Testis (tissue), 2 donors: ENCODE data around the gene ITPKA.

Experiments
- POLR2A ChIP-seq: fragments of 450-650 bp; IDR thresholded peaks from one replicate; pipeline ENCODE4 v1.6.1; 2017; ENCODE audit warnings: antibody characterized with exemption, mild to moderate bottlenecking, moderate library complexity
- TF ChIP-seq, protein P1 (sequence below), 3 experiments: fragments of 450-650 bp in 2 of 3; fragments of 200-600 bp in 1 of 3; sonication (generic) in 1 of 3; IDR thresholded peaks; one replicate each; pipeline ENCODE4 v1.5.1; 2016 to 2019; ENCODE audit warnings: antibody characterized with exemption in 3 of 3, mild to moderate bottlenecking in 2 of 3, moderate library complexity in 1 of 3

DNA sequence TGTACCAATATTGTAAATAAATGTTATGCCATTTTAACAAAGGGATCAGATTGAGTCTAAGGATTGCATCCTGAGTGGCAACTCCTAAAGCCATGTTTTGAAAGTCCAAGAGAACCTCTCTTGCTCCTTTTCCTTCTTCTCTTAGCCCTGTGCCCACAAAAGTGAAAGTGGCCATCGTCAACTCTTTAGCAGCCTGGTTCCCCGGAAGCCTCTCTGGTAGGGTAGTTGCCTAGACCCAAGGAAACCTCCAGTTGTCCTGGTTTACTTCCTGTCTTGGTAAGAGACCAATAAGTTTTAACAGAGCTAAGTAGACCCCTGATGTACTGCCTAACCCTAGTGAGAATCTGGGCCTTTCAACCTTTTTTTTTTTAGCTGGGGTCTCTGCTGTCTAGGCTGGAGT is 10.2 kb upstream of the ITPKA start:
- TF ChIP-seq, protein P1, sequence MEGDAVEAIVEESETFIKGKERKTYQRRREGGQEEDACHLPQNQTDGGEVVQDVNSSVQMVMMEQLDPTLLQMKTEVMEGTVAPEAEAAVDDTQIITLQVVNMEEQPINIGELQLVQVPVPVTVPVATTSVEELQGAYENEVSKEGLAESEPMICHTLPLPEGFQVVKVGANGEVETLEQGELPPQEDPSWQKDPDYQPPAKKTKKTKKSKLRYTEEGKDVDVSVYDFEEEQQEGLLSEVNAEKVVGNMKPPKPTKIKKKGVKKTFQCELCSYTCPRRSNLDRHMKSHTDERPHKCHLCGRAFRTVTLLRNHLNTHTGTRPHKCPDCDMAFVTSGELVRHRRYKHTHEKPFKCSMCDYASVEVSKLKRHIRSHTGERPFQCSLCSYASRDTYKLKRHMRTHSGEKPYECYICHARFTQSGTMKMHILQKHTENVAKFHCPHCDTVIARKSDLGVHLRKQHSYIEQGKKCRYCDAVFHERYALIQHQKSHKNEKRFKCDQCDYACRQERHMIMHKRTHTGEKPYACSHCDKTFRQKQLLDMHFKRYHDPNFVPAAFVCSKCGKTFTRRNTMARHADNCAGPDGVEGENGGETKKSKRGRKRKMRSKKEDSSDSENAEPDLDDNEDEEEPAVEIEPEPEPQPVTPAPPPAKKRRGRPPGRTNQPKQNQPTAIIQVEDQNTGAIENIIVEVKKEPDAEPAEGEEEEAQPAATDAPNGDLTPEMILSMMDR (IDR thresholded peaks at IDR 0.05), result no peak
- no peak for TF ChIP-seq POLR2A
